Measurements from ENCODE around the gene UPK1A. TPM values are rescaled to one million over a fixed set of nuclear protein-coding genes. Genes with fewer than 3 reads are reported as not detected.

UPK1A gene
- total RNA-seq, 2 experiments from 2014 or later = not detected

DNA sequence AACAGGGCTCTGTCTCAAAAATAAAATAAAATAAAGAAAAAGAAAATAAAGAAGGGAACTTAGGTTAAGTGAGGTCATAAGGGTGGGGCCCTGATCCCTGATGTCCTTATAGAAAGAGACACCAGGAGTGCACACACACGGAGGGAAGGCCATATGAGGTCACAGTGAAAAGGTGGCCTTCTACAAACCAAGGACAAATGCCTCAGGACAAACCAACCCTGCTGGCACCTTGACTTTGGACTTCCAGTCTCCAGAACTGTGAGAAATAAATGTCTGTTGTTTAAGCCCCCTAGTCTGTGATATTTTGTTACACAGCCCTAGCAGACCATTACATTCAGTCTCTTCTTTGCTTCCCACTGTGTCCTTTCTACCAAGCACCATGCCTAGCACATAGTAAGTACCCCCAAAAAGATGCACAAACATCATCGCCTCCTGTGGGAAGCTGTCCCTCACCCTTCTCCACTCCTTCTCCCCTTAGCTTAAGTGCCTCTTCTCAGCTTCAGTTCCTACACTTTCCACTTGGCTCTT lies 29.6 kb downstream of the UPK1A start:
- Histone ChIP-seq H3K4me3 (ENCODE audit: low read depth, low read length, poor library complexity, severe bottlenecking) (no peak overlapping the region), H2AFZ (ENCODE audit: low read length) (no peak overlapping the region), H3K27ac (ENCODE audit: low read depth, low read length, poor library complexity, severe bottlenecking) (no peak overlapping the region), H3K36me3 (ENCODE audit: insufficient read depth, low read length) (no peaks in the 10 kb centered on the region), H3K79me2 (ENCODE audit: insufficient read depth, low read depth, low read length) (no peaks in the 10 kb centered on the region), H3K4me2 (ENCODE audit: low read length) (no peak overlapping the region), H3K9me3 (ENCODE audit: low read length) (no peaks in the 10 kb centered on the region), H3K4me1 (ENCODE audit: insufficient read depth, low read length, poor library complexity, severe bottlenecking) (no peaks in the 10 kb centered on the region), H3K9me2 (ENCODE audit: insufficient read depth, low read length) (no peaks in the 10 kb centered on the region), H4K20me1 (ENCODE audit: insufficient read depth, low read length) (no peaks in the 10 kb centered on the region)
- ChIA-PET POLR2A (no interaction called here), CTCF (ENCODE audit: unreplicated experiment) (no interaction called here)
- DNase-seq (ENCODE audit: low spot score) = no peak
- intact Hi-C loops (cut with micrococcal nuclease; ENCODE audit: unreplicated experiment) = no loop called here
- BruUV-seq (replicated peaks) = no TSS peak
- TF ChIP-seq, protein P1, sequence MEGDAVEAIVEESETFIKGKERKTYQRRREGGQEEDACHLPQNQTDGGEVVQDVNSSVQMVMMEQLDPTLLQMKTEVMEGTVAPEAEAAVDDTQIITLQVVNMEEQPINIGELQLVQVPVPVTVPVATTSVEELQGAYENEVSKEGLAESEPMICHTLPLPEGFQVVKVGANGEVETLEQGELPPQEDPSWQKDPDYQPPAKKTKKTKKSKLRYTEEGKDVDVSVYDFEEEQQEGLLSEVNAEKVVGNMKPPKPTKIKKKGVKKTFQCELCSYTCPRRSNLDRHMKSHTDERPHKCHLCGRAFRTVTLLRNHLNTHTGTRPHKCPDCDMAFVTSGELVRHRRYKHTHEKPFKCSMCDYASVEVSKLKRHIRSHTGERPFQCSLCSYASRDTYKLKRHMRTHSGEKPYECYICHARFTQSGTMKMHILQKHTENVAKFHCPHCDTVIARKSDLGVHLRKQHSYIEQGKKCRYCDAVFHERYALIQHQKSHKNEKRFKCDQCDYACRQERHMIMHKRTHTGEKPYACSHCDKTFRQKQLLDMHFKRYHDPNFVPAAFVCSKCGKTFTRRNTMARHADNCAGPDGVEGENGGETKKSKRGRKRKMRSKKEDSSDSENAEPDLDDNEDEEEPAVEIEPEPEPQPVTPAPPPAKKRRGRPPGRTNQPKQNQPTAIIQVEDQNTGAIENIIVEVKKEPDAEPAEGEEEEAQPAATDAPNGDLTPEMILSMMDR (conservative IDR thresholded peaks at IDR 0.05; ENCODE audit: low read length) = no peak
- TF ChIP-seq EZH2phosphoT487 (IDR thresholded peaks at IDR 0.05; ENCODE audit: borderline replicate concordance, low read depth, low read length) = no peak

DNA sequence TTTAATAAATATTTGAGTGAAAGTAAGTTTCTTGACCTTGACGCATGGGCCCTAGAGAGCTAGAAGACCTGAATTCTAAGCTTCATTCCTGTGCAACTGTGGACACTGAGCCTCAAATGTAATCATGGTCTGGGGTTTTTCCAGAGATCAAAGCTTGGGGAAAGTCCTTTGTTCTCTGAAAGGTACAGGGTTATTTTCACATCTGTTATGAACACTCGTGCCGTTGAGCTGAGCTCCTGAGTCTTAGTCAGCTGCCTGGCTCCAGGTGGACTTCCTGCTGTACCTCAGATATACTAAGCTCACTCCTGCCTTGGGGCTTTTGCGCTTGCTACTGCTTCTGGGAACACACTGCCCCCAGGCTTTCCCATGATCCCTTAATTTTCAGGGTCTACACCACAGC lies 30.5 kb downstream of the UPK1A start:
- H3K4me3 ChIP-seq (ENCODE audit: low read depth, low read length, poor library complexity, severe bottlenecking) = no peak overlapping the region
- H3K9me2 ChIP-seq (ENCODE audit: insufficient read depth, low read length) = no peaks in the 10 kb centered on the region
- H3K9me3 ChIP-seq (ENCODE audit: low read length) = no peaks in the 10 kb centered on the region
- no peak overlapping the region for H3K27ac ChIP-seq (ENCODE audit: low read depth, low read length, poor library complexity, severe bottlenecking)
- H4K20me1 ChIP-seq (ENCODE audit: insufficient read depth, low read length) = no peaks in the 10 kb centered on the region
- CTCF ChIA-PET (ENCODE audit: unreplicated experiment) = no interaction called here
- H3K79me2 ChIP-seq (ENCODE audit: insufficient read depth, low read depth, low read length) = no peaks in the 10 kb centered on the region
- DNase-seq (ENCODE audit: low spot score) = no peak
- no peak overlapping the region for H2AFZ ChIP-seq (ENCODE audit: low read length)
- intact Hi-C loops (cut with micrococcal nuclease; ENCODE audit: unreplicated experiment) = no loop called here
- H3K4me1 ChIP-seq (ENCODE audit: insufficient read depth, low read length, poor library complexity, severe bottlenecking) = peaks cover 4% of the 10 kb centered on the region
- POLR2A ChIA-PET = interaction anchor here (1.1 to 1.3 kb wide), 2 partner anchors 16 to 18 kb away, joined by 3 to 7 read pairs; no protein-coding TSS in a partner anchor
- BruUV-seq (replicated peaks) = no TSS peak
- TF ChIP-seq, protein P1 (conservative IDR thresholded peaks at IDR 0.05; ENCODE audit: low read length) = no peak
- TF ChIP-seq EZH2phosphoT487 (IDR thresholded peaks at IDR 0.05; ENCODE audit: borderline replicate concordance, low read depth, low read length) = no peak
- H3K36me3 ChIP-seq (ENCODE audit: insufficient read depth, low read length) = no peaks in the 10 kb centered on the region
- no peak overlapping the region for H3K4me2 ChIP-seq (ENCODE audit: low read length)

DNA sequence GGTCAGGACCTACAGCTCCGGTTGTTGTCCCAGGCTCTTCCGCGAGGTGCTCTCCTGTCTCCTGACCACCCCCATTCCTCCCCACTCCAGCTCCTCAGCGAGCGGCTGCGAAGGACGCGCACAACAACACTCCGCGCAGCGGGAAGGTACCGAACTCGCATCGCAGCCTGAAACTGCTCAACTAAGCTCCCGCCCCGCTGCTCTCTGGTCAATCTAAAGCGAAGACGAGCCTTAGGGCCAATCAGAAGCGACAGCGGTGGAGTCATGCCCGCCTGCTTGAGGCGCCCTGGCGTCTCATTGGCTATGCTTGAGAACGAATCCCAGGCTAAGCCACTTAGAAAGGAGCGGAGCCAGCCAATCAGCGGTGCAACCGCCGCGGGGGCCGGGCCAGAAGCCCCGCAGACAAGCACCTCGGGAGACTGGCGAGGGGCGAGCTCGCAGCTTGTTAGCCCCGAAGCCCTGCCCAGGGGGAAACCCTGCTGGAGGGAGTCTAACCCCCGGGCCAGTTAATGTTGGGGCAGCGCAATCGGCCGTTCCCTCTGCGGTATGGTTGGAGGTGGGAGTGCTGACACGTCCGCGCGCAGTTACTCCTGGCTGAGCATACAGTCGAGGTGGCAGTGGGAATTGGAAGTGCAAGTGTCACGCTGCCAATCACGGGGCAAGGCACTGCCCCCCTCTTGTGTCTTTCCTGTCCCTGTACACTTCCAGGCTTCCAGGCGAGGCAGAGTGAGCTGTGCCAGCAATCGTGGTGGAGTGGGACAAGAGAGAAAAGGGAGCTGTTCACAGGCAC lies 36.1 kb downstream of the UPK1A start:
- peak overlapping the region; percentile 81 for H3K4me2 ChIP-seq (ENCODE audit: low read length)
- H3K27ac ChIP-seq (ENCODE audit: low read depth, low read length, poor library complexity, severe bottlenecking) = no peak overlapping the region
- H3K9me2 ChIP-seq (ENCODE audit: insufficient read depth, low read length) = no peaks in the 10 kb centered on the region
- H3K79me2 ChIP-seq (ENCODE audit: insufficient read depth, low read depth, low read length) = no peaks in the 10 kb centered on the region
- BruUV-seq (replicated peaks) = no TSS peak
- no peaks in the 10 kb centered on the region for H3K36me3 ChIP-seq (ENCODE audit: insufficient read depth, low read length)
- peak overlapping the region; percentile 85 for H2AFZ ChIP-seq (ENCODE audit: low read length)
- H3K9me3 ChIP-seq (ENCODE audit: low read length) = no peaks in the 10 kb centered on the region
- TF ChIP-seq EZH2phosphoT487 (IDR thresholded peaks at IDR 0.05; ENCODE audit: borderline replicate concordance, low read depth, low read length) = no peak
- TF ChIP-seq, protein P1 (conservative IDR thresholded peaks at IDR 0.05; ENCODE audit: low read length) = no peak
- peak overlapping the region; percentile 67 for H3K4me3 ChIP-seq (ENCODE audit: low read depth, low read length, poor library complexity, severe bottlenecking)
- H4K20me1 ChIP-seq (ENCODE audit: insufficient read depth, low read length) = no peaks in the 10 kb centered on the region
- peaks cover 15% of the 10 kb centered on the region for H3K4me1 ChIP-seq (ENCODE audit: insufficient read depth, low read length, poor library complexity, severe bottlenecking)
- POLR2A ChIA-PET = interaction anchor here (0.6 to 1.9 kb wide), 7 partner anchors 9 to 117 kb away, joined by 3 to 10 read pairs (median 4); partner anchors contain the start of genes COX6B1 and LIN37
- CTCF ChIA-PET (ENCODE audit: unreplicated experiment) = interaction anchor here (0.5 kb wide), 1 partner anchor 105 kb away, joined by 5 read pairs; no protein-coding TSS in a partner anchor
- intact Hi-C loops (cut with micrococcal nuclease; ENCODE audit: unreplicated experiment) = no loop called here
- peak; percentile 99 for DNase-seq (ENCODE audit: low spot score)
